H1 (cell line): ENCODE data around the gene PIP5K1C. TPM values are rescaled to one million over a fixed set of nuclear protein-coding genes. Genes with fewer than 3 reads are reported as not detected.

Source experiments
- CEBPB ChIP-seq: IDR thresholded peaks from 2 replicates; pipeline ENCODE4 v1.6.1; 2012; ENCODE audit warnings: low read depth, low read length
- GTF2F1 ChIP-seq: IDR thresholded peaks from 2 replicates; pipeline ENCODE4 v1.6.1; 2012; ENCODE audit warnings: low read depth, low read length, improper control_type of control experiment, borderline replicate concordance
- RXRA ChIP-seq: IDR thresholded peaks from 2 replicates; pipeline ENCODE4 v1.6.1; 2011; ENCODE audit warnings: low read depth, mild to moderate bottlenecking, low read length, moderate library complexity; ENCODE audit not compliant: insufficient read depth
- SAP30 ChIP-seq: fragments of 300-600 bp; sonication (generic); IDR thresholded peaks from 2 replicates; pipeline ENCODE4 v1.7.1; 2012; ENCODE audit warnings: low read length, moderate library complexity, mild to moderate bottlenecking, inconsistent platforms; ENCODE audit not compliant: insufficient read depth, insufficient replicate concordance
- SIRT6 ChIP-seq: IDR thresholded peaks from one replicate; pipeline ENCODE4 v1.7.1; 2012; ENCODE audit warnings: low read length, inconsistent platforms
- TCF12 ChIP-seq: IDR thresholded peaks from 2 replicates; pipeline ENCODE4 v1.6.1; 2011; ENCODE audit warnings: low read depth, mild to moderate bottlenecking, low read length
- ZNF274 ChIP-seq: IDR thresholded peaks from 2 replicates; pipeline ENCODE4 v1.7.0; 2012; ENCODE audit warnings: low read length, borderline replicate concordance; ENCODE audit errors: extremely low read depth
- polyA plus RNA-seq, 7 experiments: library from polyadenylated mRNA; depleted of rRNA in 3 of 7; stranded (reverse) in 5 of 7; unstranded in 2 of 7; fragments of >200 nt in 5 of 7; fragments of 200-250 nt in 2 of 7; gene quantifications; 1 replicate in 5 of 7; 2 replicates in 1 of 7; 4 replicates in 1 of 7; pipeline versions ENCODE4 v1.2.1 to v1.2.3, GENCODE V29; 2011 to 2013; ENCODE audit warnings: missing spikeins in 2 of 7, mixed read lengths in 2 of 7
- total RNA-seq: library from RNA; stranded (reverse); fragmentation: NEBNext Ultra II Directional; extraction: Animal tissue kit (Norgen Biotek cat#: 25700); gene quantifications from 2 replicates; pipeline ENCODE4 v1.2.1, GENCODE V29; 2021
- TF ChIP-seq, protein P1 (sequence below): IDR thresholded peaks from 2 replicates; pipeline ENCODE4 v1.6.1; 2012; ENCODE audit warnings: inconsistent platforms
- TF ChIP-seq, protein P2 (sequence below): fragments of 300-600 bp; sonication (generic); IDR thresholded peaks from 2 replicates; pipeline ENCODE4 v1.7.1; 2012; ENCODE audit warnings: low read length, moderate library complexity, mild to moderate bottlenecking, inconsistent platforms; ENCODE audit not compliant: insufficient replicate concordance

Gene PIP5K1C
- total and polyA plus RNA-seq, 2 of the 8 experiments (the other 6 are each of a cell fraction or from before 2014, with no cell fraction given): 10.6 to 32.9 TPM

DNA sequence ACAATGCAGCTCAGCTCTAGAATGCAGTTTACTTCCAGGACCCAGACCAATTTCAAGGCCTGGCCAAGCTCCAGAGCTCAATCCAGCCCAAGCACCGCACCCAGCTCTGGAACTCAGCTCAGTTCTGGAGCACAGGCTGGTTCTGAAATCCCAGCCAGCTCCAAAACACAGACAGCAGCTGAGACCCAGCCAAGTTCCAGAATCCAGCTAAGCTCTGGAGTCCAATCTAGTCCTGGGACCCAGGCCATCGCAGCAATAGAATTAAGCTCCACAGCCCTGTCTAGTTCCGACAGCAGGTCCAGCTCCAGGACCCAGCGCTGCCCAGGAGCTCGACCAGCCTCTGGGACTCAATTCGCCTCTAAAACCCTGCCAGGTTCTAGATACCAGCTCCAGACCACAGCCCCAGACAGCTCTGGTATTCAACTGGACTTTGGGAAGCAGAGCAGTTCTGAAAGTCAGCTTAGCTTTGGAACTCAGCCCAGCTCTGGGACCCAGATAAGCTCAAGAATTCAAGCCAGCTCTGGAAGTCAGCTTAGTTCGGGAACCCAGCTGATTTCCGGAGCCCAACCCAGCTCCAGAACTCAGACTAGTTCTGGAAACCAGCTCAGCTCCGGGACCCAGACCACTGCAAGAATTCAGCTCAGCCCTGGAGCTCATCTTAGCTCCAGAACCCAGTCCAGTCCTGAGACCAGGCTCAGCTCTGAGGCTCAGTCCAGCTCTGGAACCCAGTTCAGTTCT lies 108.2 kb downstream of the PIP5K1C start (continued):
- TF ChIP-seq, protein P1, sequence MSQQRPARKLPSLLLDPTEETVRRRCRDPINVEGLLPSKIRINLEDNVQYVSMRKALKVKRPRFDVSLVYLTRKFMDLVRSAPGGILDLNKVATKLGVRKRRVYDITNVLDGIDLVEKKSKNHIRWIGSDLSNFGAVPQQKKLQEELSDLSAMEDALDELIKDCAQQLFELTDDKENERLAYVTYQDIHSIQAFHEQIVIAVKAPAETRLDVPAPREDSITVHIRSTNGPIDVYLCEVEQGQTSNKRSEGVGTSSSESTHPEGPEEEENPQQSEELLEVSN: no peak
- TF ChIP-seq, protein P2, sequence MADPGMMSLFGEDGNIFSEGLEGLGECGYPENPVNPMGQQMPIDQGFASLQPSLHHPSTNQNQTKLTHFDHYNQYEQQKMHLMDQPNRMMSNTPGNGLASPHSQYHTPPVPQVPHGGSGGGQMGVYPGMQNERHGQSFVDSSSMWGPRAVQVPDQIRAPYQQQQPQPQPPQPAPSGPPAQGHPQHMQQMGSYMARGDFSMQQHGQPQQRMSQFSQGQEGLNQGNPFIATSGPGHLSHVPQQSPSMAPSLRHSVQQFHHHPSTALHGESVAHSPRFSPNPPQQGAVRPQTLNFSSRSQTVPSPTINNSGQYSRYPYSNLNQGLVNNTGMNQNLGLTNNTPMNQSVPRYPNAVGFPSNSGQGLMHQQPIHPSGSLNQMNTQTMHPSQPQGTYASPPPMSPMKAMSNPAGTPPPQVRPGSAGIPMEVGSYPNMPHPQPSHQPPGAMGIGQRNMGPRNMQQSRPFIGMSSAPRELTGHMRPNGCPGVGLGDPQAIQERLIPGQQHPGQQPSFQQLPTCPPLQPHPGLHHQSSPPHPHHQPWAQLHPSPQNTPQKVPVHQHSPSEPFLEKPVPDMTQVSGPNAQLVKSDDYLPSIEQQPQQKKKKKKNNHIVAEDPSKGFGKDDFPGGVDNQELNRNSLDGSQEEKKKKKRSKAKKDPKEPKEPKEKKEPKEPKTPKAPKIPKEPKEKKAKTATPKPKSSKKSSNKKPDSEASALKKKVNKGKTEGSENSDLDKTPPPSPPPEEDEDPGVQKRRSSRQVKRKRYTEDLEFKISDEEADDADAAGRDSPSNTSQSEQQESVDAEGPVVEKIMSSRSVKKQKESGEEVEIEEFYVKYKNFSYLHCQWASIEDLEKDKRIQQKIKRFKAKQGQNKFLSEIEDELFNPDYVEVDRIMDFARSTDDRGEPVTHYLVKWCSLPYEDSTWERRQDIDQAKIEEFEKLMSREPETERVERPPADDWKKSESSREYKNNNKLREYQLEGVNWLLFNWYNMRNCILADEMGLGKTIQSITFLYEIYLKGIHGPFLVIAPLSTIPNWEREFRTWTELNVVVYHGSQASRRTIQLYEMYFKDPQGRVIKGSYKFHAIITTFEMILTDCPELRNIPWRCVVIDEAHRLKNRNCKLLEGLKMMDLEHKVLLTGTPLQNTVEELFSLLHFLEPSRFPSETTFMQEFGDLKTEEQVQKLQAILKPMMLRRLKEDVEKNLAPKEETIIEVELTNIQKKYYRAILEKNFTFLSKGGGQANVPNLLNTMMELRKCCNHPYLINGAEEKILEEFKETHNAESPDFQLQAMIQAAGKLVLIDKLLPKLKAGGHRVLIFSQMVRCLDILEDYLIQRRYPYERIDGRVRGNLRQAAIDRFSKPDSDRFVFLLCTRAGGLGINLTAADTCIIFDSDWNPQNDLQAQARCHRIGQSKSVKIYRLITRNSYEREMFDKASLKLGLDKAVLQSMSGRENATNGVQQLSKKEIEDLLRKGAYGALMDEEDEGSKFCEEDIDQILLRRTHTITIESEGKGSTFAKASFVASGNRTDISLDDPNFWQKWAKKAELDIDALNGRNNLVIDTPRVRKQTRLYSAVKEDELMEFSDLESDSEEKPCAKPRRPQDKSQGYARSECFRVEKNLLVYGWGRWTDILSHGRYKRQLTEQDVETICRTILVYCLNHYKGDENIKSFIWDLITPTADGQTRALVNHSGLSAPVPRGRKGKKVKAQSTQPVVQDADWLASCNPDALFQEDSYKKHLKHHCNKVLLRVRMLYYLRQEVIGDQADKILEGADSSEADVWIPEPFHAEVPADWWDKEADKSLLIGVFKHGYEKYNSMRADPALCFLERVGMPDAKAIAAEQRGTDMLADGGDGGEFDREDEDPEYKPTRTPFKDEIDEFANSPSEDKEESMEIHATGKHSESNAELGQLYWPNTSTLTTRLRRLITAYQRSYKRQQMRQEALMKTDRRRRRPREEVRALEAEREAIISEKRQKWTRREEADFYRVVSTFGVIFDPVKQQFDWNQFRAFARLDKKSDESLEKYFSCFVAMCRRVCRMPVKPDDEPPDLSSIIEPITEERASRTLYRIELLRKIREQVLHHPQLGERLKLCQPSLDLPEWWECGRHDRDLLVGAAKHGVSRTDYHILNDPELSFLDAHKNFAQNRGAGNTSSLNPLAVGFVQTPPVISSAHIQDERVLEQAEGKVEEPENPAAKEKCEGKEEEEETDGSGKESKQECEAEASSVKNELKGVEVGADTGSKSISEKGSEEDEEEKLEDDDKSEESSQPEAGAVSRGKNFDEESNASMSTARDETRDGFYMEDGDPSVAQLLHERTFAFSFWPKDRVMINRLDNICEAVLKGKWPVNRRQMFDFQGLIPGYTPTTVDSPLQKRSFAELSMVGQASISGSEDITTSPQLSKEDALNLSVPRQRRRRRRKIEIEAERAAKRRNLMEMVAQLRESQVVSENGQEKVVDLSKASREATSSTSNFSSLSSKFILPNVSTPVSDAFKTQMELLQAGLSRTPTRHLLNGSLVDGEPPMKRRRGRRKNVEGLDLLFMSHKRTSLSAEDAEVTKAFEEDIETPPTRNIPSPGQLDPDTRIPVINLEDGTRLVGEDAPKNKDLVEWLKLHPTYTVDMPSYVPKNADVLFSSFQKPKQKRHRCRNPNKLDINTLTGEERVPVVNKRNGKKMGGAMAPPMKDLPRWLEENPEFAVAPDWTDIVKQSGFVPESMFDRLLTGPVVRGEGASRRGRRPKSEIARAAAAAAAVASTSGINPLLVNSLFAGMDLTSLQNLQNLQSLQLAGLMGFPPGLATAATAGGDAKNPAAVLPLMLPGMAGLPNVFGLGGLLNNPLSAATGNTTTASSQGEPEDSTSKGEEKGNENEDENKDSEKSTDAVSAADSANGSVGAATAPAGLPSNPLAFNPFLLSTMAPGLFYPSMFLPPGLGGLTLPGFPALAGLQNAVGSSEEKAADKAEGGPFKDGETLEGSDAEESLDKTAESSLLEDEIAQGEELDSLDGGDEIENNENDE: no peak
- no peak for TF ChIP-seq CEBPB
- no peak for TF ChIP-seq SIRT6
- no peak for TF ChIP-seq RXRA
- TF ChIP-seq ZNF274: no peak
- TF ChIP-seq SAP30: no peak
- no peak for TF ChIP-seq GTF2F1
- TF ChIP-seq TCF12: no peak
- TF ChIP-seq, all 59 proteins: peak for 0
